HS-27A (cell line): ENCODE results near the gene CYTH3.
"Not testable (repeated sequence)": the region's sequence is repeated elsewhere in the genome, so short reads cannot be mapped to it uniquely, and the experiment has no call there.

ENCODE experiments used
- DNase-seq: peaks from one replicate; pipeline ENCODE4 v3.0.0-alpha.2; 2012; ENCODE audit warnings: low read depth, missing footprints

CYTH3 gene, protein sequence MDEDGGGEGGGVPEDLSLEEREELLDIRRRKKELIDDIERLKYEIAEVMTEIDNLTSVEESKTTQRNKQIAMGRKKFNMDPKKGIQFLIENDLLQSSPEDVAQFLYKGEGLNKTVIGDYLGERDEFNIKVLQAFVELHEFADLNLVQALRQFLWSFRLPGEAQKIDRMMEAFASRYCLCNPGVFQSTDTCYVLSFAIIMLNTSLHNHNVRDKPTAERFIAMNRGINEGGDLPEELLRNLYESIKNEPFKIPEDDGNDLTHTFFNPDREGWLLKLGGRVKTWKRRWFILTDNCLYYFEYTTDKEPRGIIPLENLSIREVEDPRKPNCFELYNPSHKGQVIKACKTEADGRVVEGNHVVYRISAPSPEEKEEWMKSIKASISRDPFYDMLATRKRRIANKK

DNA sequence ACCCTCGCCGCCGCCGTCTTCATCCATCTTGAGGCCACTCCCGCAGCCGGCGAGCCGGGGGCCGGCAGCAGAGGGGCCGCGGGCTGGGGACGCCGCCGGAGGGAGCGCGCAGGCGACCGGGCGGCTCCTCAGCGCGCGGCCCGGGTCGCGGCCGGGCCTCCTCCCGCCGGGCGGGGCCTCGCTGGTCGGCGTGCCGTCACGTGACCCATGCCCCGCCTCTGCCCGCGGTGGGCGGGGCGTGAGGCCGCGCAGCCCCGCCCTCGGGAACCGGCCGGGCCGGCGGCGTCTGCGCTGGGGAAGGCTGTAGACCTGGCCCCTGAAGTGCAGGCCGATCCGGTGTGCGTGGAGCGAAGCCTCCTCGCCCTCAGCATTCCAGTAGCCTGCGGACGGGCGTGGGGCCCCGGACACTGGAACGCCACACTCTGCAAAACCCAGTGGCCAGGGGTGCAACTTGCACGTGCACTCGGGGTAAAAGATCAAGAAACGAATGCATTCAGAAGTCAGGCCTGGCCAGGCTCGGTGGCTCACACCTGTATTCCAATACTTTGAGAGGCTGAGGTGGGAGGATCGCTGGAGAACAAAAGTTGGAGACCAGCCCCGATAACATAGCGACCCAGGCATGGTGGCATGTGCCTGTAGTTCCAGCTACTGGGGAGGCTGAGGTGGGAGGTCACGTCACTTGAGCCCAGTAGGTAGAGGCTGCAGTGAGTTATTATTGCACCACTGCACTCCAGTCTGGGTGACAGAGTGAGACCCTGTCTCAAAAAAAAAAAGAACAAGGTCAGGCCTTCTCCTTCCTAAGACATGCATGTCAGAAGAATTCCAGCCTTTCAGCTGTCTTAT is at the start of gene CYTH3:
CYTH3 (minus strand) TSS at position 144 of the 843 bp plus-strand sequence; CDS start at position 27, 117 bp downstream.
- DNase-seq: no peak

DNA sequence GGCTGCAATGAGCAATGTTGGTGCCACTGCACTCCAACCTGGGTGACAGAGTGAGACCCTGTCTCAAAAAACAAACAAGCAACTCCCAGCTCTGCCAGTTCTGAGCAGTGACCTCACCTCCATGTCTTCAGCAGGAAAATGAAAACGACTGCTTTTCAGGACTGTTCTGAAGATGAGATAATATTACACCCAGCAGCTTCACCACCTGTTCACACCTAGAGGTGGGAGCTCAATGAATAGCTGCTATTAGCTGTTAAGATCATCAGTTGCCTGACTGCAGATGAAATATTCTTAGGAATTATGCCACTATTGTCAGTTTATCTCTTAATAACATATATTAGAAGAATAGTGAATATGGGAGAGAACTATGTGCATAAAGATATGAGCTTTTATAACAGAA is 48.4 kb upstream of the CYTH3 start:
- no peak for DNase-seq

DNA sequence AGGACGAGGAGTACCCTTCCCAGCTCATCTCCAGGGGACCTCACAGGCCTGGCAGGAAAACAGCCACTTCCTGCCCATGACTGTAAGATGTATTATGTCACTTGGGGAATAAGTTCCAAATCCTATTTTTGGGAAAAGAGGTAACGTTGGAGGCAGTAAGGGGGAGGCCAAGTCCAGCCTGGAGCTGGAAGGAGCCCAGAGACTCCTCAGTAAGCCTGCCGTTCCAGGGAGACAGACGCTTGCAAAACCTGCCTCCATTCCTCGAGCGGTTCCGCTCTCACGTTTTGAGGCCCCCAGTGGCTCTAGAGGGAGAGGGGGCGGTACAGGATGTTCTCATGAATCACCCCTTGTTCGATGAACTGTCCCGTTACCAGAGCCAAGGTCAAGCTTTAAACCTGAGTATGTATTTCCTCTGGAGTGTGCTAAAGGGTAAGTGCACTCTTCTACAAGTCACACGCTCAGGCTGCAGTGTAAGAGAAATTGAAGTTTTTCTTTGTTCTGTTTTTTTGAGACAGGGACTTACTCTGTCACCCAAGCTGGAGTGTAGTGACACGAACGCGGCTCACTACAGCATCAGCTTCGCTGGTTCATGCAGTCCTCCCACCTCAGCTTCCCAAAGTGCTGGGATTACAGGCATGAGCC is 45.5 kb upstream of the CYTH3 start:
- DNase-seq: no peak

DNA sequence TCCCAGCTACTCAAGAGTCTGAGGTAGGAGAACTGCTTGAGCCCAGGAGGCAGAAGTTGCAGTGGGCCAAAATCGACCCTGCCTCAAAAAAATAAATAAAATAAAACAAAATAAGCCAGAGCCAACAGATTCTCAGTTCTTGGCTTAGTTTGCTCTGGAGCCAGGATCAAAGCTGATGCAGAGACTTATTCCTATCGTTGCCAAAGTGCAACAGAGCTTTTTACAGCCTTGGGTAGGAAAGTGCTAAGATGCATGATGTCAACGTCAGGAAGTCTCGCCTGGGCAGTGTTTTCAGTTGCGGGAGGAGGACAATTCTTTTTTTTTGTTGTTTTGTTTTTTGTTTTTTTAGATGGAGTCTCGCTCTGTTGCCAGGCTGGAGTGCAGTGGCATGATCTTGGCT is 43.8 kb upstream of the CYTH3 start:
- no peak for DNase-seq

DNA sequence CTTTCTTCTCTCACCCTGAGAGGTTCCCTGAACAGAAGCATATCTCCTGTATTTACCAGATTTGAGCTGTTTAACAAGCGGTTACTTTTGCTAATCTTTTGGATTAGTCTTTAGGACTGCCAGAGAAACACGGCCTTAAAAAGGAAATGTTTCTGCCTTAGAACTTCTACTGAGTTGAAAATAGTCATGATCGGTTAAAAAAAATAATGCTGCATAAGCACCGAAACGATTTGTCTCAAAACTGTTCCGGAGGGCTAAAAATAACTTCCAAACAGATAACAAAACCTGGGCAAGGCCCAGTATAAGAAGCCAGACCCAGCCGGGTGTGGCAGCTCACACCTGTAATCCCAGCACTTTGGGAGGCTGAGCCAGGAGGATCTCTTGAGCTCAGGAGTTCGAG is 43.3 kb upstream of the CYTH3 start:
- DNase-seq: no peak

DNA sequence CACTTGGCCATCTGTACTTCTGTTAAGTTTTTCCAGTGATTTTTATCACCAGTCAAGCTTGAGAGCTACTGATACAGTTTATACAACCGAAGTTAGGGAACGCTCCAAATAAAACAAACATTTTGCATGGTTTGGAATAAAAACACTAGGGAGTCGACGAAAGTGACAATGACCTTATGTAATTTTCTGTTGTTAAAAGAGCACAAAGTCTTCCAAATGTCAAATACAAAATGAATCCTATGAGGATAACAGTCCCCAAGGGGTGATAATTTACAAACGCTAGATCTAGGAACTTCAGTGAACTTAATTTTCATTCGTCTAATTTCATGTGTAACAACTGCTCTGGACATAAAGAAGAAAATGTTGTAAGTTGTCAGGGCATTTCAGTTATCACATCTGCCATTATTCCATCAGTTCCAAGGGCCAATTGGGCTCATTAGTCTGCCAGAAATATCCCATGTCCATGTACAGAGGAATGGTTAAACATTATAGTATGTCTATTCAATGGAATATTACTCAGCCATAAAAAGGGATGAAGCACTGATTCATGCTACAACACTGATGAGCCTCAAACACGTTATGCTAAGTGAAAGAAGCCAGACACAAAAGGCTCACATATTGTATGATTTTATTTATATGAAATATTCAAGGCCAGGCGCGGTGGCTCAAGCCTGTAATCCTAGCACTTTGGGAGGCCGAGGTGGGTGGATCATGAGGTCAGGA is 38.0 kb upstream of the CYTH3 start:
- DNase-seq: no peak

DNA sequence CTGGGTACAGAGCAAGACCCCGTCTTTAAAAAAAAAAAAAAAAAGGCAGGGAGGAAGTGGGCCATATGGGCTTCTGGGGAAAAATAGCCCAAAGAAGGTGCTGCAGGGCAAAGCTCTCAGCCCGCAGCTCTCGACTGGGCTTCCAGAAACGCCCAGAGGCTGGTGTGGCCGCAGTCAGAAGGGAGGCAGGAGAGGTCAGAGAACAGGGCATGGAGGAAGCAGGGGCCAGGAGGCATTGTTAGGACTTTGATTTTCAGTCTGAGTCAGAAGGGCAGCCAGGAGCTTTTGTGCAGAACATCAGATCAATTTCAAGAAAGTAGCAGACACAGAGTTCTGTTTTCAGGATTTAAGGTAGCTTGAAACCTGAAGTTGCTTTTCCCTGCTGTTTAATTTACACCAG is 35.3 kb upstream of the CYTH3 start:
- no peak for DNase-seq

DNA sequence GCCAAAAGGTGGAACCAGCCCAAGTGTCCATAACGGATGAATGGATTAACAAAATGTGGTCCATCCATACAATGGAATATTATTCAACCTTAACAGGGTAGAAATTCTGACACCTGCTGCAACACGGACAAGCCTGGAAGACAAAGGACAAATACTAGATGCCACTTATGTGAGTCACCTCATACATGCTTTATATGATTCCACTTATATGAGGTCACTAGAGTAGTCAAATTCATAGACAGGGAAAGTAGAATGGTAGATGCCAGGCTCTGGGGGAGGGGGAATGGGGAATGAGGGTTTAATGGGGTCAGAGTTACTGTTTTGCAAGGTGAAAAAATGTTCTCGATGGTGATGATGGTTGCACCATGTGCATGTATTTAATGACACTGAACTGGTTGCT is 34.0 kb upstream of the CYTH3 start:
- DNase-seq: peak; percentile 77

DNA sequence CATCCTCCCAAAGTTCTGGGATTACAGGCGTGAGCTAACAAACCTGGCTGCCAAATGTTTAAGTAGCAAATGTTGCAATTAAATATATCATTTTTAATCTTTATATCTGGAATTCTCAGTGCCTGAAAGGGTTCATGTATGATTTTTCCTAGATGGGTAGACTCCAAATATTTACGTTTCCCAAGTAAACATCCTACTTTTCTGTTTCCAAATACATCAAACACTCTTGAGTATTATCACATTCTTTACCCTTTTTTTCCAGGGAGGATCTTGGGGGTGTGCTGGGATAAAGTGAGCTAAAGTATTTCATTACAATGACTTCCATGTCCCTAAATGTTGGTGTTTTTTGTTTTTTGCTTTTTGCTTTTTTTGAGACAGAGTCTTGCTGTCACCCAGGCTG is 32.9 kb upstream of the CYTH3 start:
- DNase-seq: no peak

DNA sequence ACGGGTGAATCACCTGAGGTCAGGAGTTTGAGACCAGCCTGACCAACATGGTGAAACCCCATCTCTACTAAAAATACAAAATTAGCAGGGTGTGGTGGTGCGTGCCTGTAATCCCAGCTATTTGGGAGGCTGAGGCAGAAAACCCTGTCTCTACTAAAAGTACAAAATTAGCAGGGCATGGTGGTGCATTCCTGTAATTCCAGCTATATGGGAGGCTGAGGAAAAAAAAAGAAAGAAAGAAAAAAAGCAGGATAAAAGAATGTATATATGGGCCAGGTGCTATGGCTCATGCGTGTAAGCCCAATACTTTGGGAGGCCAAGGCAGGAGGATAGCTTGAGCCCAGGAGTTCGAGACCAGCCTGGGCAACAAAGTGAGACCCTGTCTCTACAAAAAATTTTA is 29.0 kb upstream of the CYTH3 start:
- DNase-seq: not testable (repeated sequence)

DNA sequence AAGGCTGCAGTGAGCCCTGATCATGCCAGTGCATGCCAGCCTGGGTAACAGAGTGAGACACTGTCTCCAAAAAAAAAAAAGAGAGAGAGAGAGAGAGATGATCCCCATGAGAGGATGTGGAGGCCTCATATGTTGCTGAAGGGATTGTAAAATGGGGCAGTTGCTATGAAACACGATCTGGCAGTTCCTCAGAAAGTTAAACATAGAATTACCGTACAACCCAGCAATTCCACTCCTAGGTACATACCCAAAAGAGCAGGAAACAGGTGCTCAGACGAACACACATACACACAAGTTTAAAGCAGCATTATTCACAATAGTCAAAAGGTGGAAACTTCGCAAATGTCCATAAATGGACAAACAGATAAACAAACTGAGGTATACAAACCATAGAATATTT is 27.4 kb upstream of the CYTH3 start:
- DNase-seq: no peak

DNA sequence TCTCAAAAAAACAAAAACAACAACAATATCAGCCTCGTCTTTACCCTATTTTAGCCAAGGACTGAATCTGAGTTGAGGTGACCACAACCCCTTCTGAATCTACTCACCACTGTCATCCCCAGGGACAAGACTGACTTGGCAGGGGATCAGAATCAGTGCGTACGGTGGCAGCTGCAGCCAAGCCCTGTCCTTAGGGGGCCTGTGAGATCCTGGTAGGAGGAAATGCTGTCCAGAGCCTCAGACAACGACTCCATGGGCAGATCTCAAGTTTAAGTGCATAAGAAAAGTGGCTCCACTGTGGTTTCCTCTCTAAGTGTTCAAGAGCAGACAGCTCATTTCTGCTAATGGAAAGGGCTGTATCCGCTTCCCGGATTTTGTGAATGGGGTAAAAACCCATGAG is 22.4 kb upstream of the CYTH3 start:
- DNase-seq: no peak

DNA sequence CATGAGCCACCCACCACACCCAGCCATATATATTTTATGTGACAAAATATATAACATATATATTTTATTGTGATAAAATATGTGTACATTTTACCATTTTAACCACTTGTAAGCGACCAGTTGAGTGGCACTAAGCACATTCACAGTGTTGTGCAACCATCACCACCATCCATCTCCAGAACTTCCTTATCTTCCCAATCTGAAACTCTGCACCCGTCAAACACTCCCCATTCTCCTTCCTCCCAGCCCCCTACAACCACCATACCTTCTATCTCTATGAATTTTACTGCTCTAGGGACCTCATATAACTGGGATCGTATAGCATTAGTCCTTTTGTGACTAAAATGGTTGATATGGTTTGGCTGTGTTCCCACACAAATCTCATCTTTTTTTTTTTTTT is 20.8 kb upstream of the CYTH3 start:
- DNase-seq: no peak

DNA sequence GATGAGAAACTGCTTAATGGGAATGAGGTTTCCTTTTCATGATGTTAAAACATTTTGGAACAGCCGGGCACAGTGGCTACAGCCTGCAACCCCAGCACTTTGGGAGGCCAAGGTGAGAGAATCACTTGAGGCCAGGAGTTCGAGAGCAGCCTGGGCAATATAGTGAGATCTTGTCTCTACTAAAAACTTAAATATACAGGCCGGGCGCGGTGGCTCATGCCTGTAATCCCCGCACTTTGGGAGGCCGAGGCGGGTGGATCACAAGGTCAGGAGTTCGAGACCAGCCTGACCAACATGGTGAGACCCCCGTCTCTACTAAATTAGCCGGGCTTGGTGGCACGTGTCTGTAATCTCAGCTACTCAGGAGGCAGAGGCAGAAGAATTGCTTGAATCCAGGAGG is 19.5 kb upstream of the CYTH3 start:
- not testable (repeated sequence) for DNase-seq

DNA sequence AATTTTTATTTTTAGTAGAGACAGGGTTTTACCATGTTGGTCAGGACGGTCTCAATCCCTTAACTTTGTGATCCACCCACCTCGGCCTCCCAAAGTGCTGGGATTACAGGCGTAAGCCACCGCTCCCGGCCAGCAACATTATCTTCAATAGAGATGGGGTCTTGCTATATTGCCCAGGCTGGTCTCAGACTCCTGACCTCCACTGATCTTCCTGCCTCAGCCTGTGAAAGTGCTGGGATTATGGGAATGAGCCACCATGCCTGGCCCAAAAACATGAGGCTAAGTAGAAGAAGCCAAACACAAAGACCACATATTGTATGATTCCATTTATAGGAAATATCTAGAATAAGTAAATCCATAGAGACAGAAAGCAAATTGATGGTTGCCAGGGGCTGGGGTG is 19.1 kb upstream of the CYTH3 start:
- no peak for DNase-seq

DNA sequence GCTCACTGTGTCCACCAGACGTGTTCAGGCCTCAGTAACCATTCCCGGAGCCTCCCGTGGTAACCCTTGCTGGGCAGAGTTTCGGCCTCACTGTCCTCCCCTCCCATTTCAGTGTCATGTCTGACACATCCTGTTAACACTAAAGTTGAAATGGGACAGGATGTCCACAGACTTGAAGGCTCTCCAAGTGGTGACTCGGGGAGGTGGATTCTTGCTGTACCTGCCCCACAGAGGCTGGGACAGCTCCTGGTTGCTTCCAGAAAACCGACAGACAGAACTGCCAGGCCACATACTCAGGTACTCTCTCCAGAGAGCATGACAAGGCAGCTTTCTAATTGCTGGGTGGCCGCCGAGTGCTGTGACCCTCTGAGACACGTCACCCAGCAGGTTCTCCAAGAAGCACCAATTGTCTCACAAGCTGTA is 17.9 kb upstream of the CYTH3 start:
- DNase-seq: no peak

DNA sequence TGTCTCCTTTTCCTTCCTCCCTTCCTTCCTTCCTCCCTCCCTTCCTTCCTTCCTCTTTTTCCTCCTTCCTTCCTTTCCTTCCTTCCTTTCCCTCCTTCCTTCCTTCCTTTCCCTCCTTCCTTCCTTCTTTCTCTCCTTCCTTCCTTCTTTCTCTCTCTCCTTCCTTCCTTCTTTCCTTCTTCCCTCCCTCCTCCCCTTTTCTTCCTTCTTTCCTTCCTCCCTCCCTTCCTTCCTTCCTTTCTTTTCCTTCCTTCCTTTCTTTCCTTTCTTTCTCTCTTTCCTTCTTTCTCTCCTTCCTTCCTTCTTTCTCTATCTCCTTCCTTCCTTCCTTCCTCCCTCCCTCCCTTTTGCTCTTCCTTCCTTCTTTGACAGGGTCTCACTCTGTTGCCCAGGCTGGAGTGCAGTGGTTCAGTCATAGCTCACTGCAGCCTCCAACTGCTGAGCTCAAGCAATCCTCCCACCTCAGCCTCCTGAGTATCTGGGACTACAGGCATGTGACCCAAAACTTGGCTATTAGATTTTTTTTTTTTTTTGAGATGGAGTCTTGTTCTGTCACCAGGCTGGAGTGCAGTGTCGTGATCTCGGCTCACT is 15.9 kb upstream of the CYTH3 start:
- no peak for DNase-seq

DNA sequence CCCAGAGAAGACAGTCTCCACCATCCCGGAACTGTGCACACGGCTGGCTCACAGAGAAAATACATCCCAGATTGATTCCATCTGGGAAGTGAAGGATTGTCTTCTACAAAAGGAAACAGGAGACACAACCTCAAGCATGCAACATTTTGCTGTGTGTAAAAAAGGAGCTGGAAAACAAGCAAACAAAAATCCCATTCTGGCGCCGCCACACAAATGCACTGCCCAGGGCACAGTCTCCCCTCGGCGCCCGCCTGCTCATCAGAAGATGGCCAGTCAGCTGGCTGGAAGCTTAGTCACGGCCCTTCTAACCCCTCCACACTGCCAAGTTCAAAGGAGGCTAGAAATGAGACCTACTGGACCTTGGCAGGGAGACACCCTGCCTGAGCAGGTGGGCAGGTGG is 14.1 kb upstream of the CYTH3 start:
- no peak for DNase-seq

DNA sequence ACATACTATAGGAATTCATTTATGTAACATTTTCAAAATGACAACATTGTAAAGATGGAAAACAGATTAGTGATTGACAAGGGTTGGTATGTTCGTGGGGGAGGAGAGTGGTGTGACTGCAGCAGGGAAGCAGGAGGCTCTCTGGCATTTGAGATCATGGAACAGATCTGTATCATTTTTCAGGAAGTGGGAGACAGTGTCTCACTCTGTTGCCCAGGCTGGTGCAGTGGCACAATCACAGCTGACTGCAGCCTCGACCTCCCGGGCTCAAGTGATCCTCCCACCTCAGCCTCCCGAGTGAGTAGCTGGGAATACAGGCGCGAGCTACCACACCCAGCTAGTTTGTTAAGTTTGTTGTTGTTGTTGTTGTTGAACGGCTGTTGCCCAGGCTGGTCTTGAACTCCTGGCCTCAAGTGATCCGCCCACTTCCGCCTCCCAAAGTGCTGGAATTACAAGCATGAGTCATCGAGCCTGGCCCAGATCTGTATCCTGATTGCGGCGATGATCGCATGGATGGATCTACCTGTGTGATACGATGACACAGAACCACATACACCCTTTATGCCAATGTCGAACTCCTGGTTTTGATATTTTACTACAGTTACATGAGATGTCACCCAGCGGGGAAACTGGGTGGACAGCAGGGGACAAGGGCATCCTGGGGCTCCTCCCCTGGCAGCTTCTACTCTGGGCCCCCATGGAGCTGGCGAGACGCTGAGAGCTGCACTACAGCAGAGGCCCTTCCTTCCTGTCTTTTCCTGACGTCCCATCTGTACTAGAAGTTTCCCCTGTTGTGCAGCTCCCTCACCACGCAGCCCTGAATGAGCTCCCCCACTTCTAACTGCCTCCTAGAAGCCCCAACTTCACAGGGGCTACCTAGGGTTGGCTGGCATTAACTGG is 12.3 kb upstream of the CYTH3 start:
- no peak for DNase-seq

DNA sequence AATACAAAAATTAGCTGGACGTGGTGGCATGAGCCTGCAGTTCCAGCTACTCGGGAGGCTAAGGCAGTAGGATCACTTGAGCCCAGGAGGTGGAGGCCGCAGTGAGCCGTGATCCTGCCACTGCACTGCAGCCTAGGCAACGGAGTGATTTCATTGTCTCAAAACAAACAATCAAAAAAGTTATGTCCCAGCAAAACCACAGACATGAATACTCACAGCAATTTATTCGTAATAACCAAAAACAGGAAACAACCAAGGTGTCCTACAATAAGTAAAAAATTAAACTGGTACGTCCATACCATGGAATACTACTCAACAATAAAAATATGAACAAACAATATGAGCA is 11.6 kb upstream of the CYTH3 start:
- no peak for DNase-seq
